Stimulated activated CD4-positive, alpha-beta T cell treated with anti-CD3 and anti-CD28 coated beads, Interleukin-2, amount 100 ng/mL, for 4 hours (primary cell): Measurements from ENCODE around the gene SH3PXD2A.
A peak's percentile ranks its signal among the peaks of the same experiment; 100 is the strongest.
"Not testable (repeated sequence)": the region's sequence is repeated elsewhere in the genome, so short reads cannot be mapped to it uniquely, and the experiment has no call there.

Experiments
- DNase-seq: peaks from one replicate; pipeline ENCODE4 v3.0.0-alpha.2; 2020; ENCODE audit warnings: low read depth

The SH3PXD2A gene

DNA sequence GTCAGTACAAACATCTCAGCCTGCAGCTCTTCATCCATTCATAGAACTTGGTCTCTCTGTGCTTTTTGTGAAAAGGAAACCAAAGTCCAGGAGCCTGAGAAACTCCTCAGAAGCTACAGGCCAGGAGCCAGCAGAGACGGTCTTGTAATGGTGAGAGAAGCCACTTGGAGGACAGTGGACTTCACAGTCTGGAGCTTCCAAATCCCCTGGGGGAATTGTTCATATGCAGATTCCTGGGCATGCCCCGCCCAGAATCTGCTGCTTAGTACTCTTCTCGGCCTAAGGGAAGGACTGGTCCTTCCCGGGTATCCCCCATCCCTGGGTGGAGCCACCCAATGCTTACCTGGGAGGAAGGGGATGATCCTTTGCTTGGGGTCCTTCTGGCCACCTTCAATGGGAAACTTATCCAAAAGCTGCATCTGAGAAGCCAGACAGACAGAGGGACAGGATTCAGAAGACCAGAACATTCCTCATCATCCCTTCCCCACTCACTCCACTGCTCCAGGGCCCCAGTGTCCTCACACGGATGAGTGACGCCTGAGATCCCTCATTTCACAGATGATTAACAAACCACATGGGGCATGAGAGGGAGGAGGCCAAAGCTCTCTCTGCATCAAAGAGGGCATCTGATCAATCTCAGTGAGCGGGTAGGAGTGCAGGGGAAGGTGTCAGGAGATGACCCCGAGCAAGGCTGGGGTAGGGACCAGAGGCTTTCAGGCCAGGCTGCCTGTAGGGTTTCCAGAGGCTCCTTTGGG, 88.4 kb downstream of the SH3PXD2A start:
- no peak for DNase-seq

GRCh38 chr10:103765981-103766380, 89.4 kb downstream of the SH3PXD2A start:
- peak; percentile 67 for DNase-seq

GRCh38 chr10:103765168-103765567, 90.2 kb downstream of the SH3PXD2A start:
- DNase-seq = no peak

DNA sequence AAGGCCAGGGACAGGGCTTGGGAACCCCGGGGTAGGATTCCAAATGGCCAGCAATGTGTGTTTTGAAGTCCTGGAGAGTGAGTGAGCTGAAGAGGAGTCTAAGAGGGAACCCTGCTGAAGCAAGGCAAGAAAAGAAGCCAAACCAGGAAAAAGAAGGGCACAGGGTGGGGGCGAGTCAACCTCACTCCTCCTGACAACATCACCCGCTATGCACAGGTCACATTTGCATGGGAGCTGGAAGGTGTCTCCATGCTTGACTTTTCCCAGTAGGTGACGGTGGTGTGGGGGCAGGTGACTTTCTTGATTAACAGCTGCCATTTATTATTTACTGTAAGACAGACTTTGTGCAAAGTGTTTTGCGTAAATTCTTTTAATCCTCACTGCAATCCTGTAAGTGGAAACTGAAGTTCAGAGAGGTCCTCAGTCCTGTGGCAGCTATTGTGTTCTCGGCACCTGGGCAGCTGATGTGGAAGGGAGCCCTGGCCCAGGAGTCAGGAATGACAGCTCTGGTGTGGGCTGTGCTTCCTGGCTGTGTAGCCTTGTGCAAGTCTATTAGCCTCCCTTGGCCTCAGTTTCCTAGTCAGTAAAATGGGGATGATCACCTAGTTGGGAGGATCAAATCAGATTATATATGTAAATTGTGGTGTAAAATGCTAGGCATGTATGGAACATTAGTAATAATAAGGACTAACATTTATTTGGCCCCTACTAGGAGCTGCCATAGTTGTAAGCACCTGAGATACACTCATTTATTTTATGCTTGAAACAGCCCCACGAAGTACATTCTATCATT, 90.9 kb downstream of the SH3PXD2A start:
- DNase-seq = no peak

- no peak for DNase-seq
Measured at GRCh38 chr10:103763374-103764202, 91.8 kb downstream of the SH3PXD2A start.

GRCh38 chr10:103762916-103763315, 92.5 kb downstream of the SH3PXD2A start:
- DNase-seq = no peak

- DNase-seq = no peak
Measured at GRCh38 chr10:103762162-103762561, 93.2 kb downstream of the SH3PXD2A start.

GRCh38 chr10:103761075-103761920, 94.1 kb downstream of the SH3PXD2A start:
- no peak for DNase-seq

DNA sequence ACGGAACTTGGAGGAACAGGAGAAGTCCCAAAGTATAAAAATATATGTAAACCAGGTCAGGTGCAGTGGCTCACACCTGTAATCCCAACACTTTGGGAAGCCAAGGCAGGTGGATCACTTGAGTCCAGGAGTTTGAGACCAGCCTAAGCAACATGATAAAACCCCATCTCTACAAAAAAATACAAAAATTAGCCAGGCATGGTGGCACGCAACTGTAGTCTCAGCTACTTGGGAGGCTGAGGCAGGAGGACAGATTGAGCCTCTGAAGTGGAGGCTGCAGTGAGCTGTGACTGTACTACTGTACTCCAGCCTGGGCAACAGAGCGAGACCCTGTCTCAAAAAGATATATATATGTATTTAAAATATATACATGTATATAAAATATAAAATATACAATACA, 95.1 kb downstream of the SH3PXD2A start:
- DNase-seq = not testable (repeated sequence)

DNA sequence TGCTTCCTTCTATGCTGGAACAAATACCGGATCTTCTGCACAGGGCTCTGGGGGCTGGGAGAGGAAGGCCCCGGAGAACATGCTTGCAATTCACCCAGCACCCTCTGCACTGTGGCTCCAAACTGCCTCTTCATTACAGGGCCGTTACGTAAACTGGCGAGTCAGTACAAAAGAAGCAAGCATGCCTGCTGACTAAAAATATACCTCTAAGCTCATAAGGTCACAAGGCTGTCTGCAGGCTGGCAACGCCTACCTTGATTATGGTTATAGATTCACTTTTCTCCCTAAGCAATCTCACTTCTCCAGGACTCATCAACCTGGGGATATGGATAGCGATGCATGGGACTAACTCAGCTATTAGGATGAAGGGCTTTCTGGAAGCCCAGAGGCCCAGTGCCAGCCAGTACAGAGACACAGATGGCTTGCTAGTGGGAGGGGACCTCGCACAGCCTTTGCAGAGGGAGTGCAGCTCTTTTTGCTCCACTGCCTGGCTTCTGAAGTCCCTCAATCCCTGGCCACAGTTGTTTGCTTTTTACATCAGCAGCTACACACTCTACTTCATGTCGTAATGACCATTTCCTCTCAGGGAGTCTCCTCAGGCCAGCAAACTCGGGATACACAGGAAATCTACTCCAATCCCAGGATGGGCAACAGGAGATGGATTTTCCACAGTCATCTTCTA, 96.1 kb downstream of the SH3PXD2A start:
- no peak for DNase-seq

DNA sequence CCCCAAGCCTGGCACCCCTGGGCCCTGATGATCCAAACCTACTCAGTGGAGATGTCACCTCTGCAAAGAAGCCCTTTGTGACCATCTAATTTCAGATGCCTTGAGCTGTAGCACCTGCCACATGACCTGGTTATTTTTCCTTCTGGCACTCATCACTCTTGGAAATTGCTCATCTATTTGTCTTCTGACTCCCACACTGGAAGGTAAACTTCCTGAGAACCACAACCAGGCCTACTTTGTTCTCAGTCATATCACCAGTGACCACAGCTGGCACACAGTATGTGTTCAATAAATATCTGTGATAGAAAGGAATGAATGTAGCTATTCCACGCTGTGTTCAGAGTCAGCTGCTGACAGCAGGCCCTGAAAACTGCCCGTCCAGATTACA, 97.1 kb downstream of the SH3PXD2A start:
- DNase-seq = no peak

GRCh38 chr10:103757531-103758293, 97.7 kb downstream of the SH3PXD2A start:
- peak; percentile 38 for DNase-seq

DNA sequence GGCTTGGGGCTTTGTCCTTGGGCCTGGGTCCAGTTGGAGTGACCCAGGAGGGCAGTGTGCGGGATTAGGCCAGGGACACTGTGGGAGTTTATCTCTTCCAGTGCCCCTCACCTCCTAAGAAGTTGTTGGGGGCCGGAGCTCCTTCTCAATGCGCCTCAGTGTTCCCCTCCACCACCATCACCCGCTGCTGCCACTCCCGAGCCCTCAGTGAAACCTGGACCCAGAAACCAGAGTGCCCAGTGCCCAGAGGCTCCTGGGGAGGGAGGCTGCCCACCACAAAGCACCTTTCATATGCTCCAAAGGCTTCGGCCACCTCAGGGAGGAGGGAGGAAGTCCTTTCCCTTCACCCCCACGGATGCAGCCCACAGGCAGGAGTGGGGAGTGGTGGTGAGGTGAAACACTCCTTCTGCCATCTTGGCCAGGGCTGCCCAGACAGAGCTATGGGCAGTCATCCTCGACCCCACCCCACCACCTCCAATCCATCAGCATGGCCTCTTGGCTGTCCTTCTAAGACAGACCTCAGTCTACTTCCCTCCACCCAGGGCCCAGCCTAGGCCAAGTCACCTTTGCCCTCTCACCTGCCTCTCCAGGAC, 99.0 kb downstream of the SH3PXD2A start:
- DNase-seq = no peak

- DNase-seq = no peak
Measured at GRCh38 chr10:103752680-103753248, 102.6 kb downstream of the SH3PXD2A start.

GRCh38 chr10:103751667-103752290, 103.6 kb downstream of the SH3PXD2A start:
- DNase-seq = no peak

GRCh38 chr10:103750836-103751235, 104.5 kb downstream of the SH3PXD2A start:
- DNase-seq = no peak

DNA sequence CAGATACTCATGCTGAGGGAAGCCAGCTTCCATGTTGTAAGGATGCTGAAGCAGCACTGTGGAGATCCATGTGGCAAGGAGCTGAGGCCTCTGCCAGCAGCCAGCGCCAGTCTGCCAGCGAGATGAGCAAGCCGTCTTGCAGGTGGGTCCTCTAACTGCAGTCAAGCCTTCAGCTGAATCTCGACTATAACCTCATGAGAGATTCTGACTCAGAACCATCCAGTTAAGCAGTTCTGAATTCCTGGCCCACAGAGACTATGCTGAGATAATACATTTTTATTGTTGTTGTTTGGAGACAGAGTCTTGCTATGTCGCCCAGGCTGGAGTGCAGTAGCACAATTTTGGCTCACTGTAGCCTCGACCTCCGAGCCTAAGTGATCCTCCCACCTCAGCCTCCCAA, 105.6 kb downstream of the SH3PXD2A start:
- no peak for DNase-seq

GRCh38 chr10:103748020-103748419, 107.4 kb downstream of the SH3PXD2A start:
- no peak for DNase-seq
